Naive B cell (primary cell): Measurements from ENCODE around the gene MPP1. TPM values are rescaled to one million over a fixed set of nuclear protein-coding genes. Genes with fewer than 3 reads are reported as not detected.
A peak's percentile ranks its signal among the peaks of the same experiment; 100 is the strongest.
"Not testable (repeated sequence)": the region's sequence is repeated elsewhere in the genome, so short reads cannot be mapped to it uniquely, and the experiment has no call there.

Source experiments
- ATAC-seq, 2 donors: fragments of 150-1000 bp; cut with Tn5 transposase; 2 replicates each; pipeline ENCODE4 v1.10.0; 2021; ENCODE audit warnings: low read depth in 2 of 2, mild to moderate bottlenecking in 2 of 2, moderate library complexity in 2 of 2
- DNase-seq: peaks from one replicate; pipeline ENCODE4 v3.0.0; 2022
- H3K27ac Mint-ChIP-seq, 6 donors: one replicate each; pipeline ENCODE4 v1.8.0; 2020 to 2022; ENCODE audit warnings: mild to moderate bottlenecking in 6 of 6, mixed read lengths in 6 of 6, moderate library complexity in 5 of 6, inconsistent platforms in 2 of 6
- H3K27me3 Mint-ChIP-seq, 3 donors: one replicate each; pipeline ENCODE4 v1.8.0; 2021 to 2022; ENCODE audit warnings: mixed read lengths in 3 of 3, mild to moderate bottlenecking in 1 of 3
- H3K36me3 Mint-ChIP-seq, 2 donors: one replicate each; pipeline ENCODE4 v1.8.0; 2020 to 2022; ENCODE audit warnings: mixed read lengths in 2 of 2, inconsistent platforms in 1 of 2, mild to moderate bottlenecking in 1 of 2
- H3K4me1 Mint-ChIP-seq, 3 donors: one replicate each; pipeline ENCODE4 v1.8.0; 2020 to 2022; ENCODE audit warnings: mixed read lengths in 3 of 3, inconsistent platforms in 1 of 3, mild to moderate bottlenecking in 1 of 3, moderate library complexity in 1 of 3
- H3K4me3 Mint-ChIP-seq, 8 donors: one replicate each; pipeline ENCODE4 v1.8.0; 2020 to 2022; ENCODE audit warnings: mild to moderate bottlenecking in 8 of 8, mixed read lengths in 8 of 8, moderate library complexity in 8 of 8, inconsistent platforms in 2 of 8
- H3K9me3 Mint-ChIP-seq, 7 donors: one replicate each; pipeline ENCODE4 v1.8.0; 2020 to 2022; ENCODE audit warnings: mixed read lengths in 7 of 7, mild to moderate bottlenecking in 5 of 7, inconsistent platforms in 2 of 7, moderate library complexity in 1 of 7
- polyA plus RNA-seq, 6 donors: library from polyadenylated mRNA; unstranded; fragments of 300-500 nt; fragmentation: Illumina TruSeq; gene quantifications; one replicate each; pipeline ENCODE4 v1.2.3, GENCODE V29; 2021; ENCODE audit warnings: low read depth in 6 of 6

MPP1 gene
- 10 to 100 TPM in 4 of 6 donors, 1 to 10 TPM in 2; 4.6 to 15.6 (median 11.2) TPM for polyA plus RNA-seq

DNA sequence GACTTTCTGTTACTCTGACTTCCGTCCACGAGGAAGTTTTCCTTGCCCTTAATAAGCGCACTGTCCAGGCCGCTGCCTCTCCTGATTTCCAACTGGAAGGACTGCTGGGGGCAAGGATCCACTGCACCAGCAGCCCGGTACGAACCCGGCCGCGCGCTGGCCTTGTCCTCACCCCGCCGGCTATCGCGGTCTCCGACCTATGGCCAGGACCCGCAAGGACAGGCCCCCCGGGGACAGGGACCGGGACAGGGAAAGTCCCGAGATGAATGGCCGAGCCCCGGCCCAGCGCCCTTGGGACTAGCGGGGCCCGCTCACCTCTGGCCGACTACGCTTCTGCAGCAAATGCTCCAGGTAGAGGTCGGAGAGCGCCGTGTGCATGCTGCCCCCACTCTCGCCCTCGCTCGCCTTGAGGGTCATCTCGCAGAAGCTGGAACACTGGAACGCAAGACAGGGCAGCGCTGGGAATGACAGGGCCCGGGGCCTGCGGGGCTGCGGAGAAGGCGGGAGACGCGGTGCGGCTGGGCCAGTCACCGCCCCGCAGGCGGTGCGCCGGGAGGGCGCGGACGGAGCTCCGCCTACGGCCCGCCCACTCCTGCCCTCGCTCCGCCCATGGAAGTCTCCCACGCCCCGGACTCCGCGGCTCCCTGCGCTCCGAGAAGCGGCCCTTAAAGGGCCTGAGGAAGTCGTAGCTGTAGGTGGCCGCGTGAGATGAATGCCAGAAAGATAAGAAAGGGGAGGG is at the start of gene MPP1:
MPP1 (minus strand) TSS at position 529 of the 739 bp plus-strand sequence; CDS start at position 417, 112 bp downstream.
- peak; percentile 97 to 99 for ATAC-seq

DNA sequence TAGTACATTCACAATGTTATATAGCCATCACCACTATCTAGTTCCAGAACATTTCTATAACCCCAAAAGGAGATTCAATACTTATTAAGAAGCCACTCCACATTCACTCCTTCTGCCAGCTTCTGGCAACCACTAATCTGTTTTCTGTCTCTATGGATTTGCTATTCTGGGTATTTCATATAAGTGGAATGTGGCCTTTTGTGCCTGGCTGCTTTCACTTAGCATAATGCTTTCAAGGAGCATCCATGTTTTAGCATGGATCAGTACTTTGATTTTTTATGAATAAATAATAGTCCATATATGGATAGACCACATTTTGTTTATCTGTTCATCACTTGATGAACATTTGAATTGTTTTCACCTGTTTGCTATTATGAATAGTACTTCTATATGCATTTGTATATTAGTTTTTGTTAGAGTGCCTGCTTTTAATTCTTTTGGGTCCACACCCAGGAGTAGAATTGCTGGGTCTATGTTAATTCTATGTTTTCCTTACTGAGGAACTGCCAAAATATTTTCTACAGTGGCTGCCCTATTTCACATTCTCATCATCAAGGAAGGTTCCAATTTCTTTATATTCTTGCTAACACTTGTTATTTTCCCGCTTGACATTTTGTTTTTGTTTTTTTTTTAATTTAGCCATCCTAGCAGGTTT is 45.8 kb upstream of the MPP1 start:
- peaks cover 0 to 12% (median 3%) of the 10 kb centered on the region in 7 donors for H3K9me3 Mint-ChIP-seq
- no peaks in the 10 kb centered on the region for H3K27me3 Mint-ChIP-seq
- no peak for ATAC-seq
- no peak for DNase-seq
- no peaks in the 10 kb centered on the region for H3K4me1 Mint-ChIP-seq
- H3K4me3 Mint-ChIP-seq: no peak overlapping the region
- peak overlapping the region in 1 of 6 donors; percentile 85 for H3K27ac Mint-ChIP-seq
- peaks cover 0 to 15% of the 10 kb centered on the region in 2 donors for H3K36me3 Mint-ChIP-seq

More for the DNA sequence above, at the start of gene MPP1:
- no peaks in the 10 kb centered on the region for H3K36me3 Mint-ChIP-seq
- no peaks in the 10 kb centered on the region for H3K27me3 Mint-ChIP-seq
- H3K4me1 Mint-ChIP-seq: peaks cover 9 to 12% (median 9%) of the 10 kb centered on the region in 3 donors
- H3K4me3 Mint-ChIP-seq: peak within 1 kb of the TSS; percentile 74 to 89 (median 86)
- peak within 1 kb of the TSS in 2 of 6 donors; percentile 27 to 65 for H3K27ac Mint-ChIP-seq
- DNase-seq: peak; percentile 75
- peaks cover 0 to 4% (median 0%) of the 10 kb centered on the region in 7 donors for H3K9me3 Mint-ChIP-seq

DNA sequence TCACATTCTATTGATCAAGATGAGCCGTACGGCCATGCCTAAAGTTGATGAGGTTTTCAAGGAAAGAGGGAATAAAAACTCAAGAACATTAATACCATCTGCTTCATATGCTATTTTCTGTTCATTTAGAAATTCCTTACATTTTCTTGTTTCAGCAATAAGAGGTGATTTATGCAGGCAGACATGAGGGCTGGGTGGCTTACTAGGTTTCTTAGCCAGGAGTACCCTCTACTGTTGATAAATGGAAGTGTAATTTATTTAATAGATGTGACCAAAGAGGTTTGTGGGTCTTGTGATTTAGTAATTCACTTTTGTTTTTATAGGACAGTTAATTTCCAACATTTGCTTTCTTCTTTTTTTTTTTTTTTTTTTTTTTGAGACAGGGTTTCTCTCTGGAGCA is 35.6 kb upstream of the MPP1 start:
- Mint-ChIP-seq H3K36me3 (no peaks in the 10 kb centered on the region), H3K9me3 (peaks cover 0 to 2% (median 0%) of the 10 kb centered on the region in 7 donors), H3K27me3 (no peaks in the 10 kb centered on the region), H3K4me3 (no peak overlapping the region), H3K4me1 (no peaks in the 10 kb centered on the region), H3K27ac (no peak overlapping the region)
- ATAC-seq (peak in 1 of 2 donors; percentile 62), DNase-seq (peak; percentile 30)

DNA sequence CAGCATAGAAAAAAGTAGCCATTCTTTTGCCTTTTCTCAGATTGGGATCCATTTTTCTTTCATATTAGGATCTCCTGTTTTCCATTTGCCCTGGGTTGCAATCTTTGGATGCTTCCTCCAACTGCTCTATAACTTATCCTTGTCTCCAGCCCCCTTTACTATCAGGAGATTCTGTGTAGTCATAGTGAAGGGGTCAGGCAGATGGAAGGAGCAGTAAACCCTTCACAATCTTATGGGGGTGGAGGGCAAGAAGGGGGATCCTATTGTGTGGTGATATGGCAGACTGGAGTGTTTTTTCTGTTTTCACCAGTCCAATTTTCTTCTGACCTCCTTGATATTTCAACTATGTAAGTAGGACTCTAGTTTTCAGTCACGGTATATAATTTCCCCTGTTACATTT is 30.9 kb upstream of the MPP1 start:
- DNase-seq (no peak), ATAC-seq (no peak)
- Mint-ChIP-seq H3K9me3 (peaks cover 0 to 2% (median 0%) of the 10 kb centered on the region in 7 donors), H3K27ac (peak overlapping the region in 2 of 6 donors; percentile 14 to 32), H3K4me3 (no peak overlapping the region), H3K36me3 (no peaks in the 10 kb centered on the region), H3K4me1 (no peaks in the 10 kb centered on the region), H3K27me3 (no peaks in the 10 kb centered on the region)

DNA sequence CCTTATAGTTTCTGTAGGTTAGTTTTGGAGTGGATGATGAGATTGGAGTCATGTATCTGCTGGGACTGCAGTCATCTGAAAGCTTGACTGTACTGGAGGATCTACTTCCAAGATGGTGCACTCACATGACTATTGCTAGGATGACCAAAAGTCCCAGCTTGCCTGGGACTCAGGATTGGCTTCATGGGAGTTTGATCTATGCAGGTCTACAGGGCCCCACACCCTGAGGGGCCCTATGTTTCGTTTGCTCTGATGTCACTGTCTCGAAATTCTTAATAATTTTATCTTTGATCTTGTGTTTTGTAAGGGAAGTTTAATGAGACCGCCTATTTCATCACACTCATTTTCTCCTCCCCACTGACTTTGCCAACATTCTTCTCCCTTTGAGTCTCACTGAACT is 29.3 kb upstream of the MPP1 start, which contains the start of gene SMIM9:
SMIM9 (minus strand) TSS at position 101 of the 400 bp plus-strand sequence. CDS start 3,806 bp downstream, outside the sequence.
- Mint-ChIP-seq H3K9me3 (peaks cover 0 to 3% (median 0%) of the 10 kb centered on the region in 7 donors), H3K27ac (no peak within 1 kb of the TSS), H3K36me3 (no peaks in the 10 kb centered on the region), H3K4me3 (no peak within 1 kb of the TSS), H3K4me1 (peaks cover 5% of the 10 kb centered on the region in 3 donors), H3K27me3 (no peaks in the 10 kb centered on the region)
- ATAC-seq: no peak
- DNase-seq: no peak

DNA sequence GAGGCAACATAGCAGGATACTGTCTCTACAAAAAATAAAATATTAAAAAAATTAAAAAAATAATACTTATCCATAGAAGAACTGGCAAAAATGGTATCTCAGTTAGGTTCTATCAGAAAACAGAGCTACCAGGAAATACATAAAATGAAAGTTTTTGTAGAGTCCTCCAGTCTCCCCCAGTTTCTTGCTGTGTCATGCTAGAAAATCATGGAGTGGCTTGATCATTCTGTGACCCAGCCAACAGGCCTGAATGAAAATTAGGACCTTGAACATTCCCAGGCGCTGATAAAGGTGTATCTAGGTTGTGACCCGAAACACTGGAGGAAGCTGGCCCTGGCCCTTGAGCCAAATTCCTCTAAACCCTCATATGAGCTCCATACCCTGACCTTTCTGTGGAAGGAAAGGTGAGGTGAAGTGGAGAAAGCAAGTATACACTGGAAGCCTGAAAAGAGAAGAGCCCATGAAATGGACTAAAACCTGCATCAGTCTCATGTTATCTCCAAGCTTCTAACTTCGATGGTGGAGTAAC is 28.5 kb upstream of the MPP1 start:
- Mint-ChIP-seq H3K27ac (no peak overlapping the region), H3K36me3 (no peaks in the 10 kb centered on the region), H3K27me3 (no peaks in the 10 kb centered on the region), H3K4me3 (no peak overlapping the region), H3K4me1 (peaks cover 11 to 12% (median 12%) of the 10 kb centered on the region in 3 donors), H3K9me3 (peaks cover 0 to 3% (median 0%) of the 10 kb centered on the region in 7 donors)
- ATAC-seq (no peak), DNase-seq (no peak)

DNA sequence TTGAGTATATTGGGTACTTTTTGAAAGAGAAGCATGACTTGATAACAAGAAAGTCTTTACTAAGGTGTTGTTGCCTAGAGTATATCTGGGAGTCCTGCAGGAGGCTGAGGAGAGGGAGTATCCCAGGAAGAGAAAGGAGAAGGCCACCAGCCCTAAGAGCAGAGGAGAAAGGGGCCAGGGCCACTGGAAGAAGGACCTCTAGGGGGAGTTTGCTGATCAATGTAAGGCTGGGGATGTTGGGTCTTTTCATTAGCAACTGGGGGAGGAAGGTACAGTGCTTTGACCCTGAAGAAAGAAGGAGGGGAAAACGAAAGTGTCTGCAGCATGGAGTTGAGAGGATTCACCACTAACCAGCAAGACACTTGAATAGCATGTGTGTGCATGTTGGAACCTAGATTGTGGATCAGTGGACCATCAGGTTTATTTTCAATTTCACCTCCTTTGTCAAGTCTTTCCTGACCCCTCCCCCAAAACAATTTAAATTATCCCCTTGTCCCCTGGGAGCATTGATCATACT is 24.7 kb upstream of the MPP1 start:
- no peaks in the 10 kb centered on the region for H3K27me3 Mint-ChIP-seq
- H3K27ac Mint-ChIP-seq: no peak overlapping the region
- H3K4me1 Mint-ChIP-seq: peaks cover 17 to 27% (median 27%) of the 10 kb centered on the region in 3 donors
- H3K36me3 Mint-ChIP-seq: no peaks in the 10 kb centered on the region
- H3K9me3 Mint-ChIP-seq: peaks cover 0 to 3% (median 0%) of the 10 kb centered on the region in 7 donors
- DNase-seq (no peak), ATAC-seq (no peak)
- H3K4me3 Mint-ChIP-seq: peak overlapping the region in 1 of 8 donors; percentile 42

DNA sequence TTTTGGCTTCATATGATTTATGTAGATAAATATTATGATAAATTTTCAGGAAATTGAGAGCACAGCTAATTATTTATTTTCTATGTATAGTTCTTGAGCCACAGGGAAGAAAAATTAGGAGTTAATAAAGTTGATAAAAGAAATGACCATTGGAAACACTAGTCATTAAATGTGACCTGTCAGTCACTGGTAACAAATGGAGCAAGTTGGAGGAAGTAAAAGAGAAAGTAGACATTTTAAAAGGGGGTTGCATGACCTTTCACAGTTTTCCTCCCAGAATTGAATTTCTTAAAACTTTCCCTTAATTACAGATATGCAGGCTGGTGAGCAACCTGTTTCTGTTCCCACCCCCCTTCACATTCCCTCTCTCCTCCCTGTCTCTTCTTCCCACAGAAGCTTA is 23.8 kb upstream of the MPP1 start:
- H3K27me3 Mint-ChIP-seq: no peaks in the 10 kb centered on the region
- peak overlapping the region in 2 of 8 donors; percentile 8 to 44 for H3K4me3 Mint-ChIP-seq
- peaks cover 0 to 3% (median 0%) of the 10 kb centered on the region in 7 donors for H3K9me3 Mint-ChIP-seq
- DNase-seq: no peak
- H3K36me3 Mint-ChIP-seq: no peaks in the 10 kb centered on the region
- ATAC-seq: no peak
- H3K4me1 Mint-ChIP-seq: peaks cover 17 to 27% (median 27%) of the 10 kb centered on the region in 3 donors
- H3K27ac Mint-ChIP-seq: peak overlapping the region in 4 of 6 donors; percentile 46 to 94 (median 66)

DNA sequence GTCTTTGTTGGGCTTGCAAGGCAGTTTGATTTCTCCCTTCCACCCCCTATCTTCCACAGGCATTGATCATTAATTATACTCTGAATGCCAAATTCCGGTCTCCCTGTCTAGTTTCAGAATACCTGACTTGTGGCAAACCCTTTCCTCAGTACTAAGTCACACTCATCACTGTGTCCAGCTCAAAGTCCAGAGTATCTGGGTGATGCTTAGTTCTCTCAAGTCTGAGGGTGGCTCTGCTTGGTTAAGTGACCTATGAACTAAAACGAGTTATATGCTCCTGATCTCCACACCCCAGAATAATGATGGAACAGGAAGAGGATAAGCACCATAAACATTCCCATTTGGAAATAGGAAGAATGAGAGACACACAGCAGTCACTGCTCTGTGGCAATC is 22.7 kb upstream of the MPP1 start:
- Mint-ChIP-seq H3K4me1 (peaks cover 17 to 31% (median 27%) of the 10 kb centered on the region in 3 donors), H3K9me3 (peaks cover 0 to 3% (median 0%) of the 10 kb centered on the region in 7 donors), H3K27ac (peak overlapping the region in 4 of 6 donors; percentile 47 to 87 (median 73)), H3K36me3 (no peaks in the 10 kb centered on the region), H3K4me3 (peak overlapping the region in 4 of 8 donors; percentile 12 to 62 (median 29)), H3K27me3 (no peaks in the 10 kb centered on the region)
- ATAC-seq (no peak), DNase-seq (no peak)

DNA sequence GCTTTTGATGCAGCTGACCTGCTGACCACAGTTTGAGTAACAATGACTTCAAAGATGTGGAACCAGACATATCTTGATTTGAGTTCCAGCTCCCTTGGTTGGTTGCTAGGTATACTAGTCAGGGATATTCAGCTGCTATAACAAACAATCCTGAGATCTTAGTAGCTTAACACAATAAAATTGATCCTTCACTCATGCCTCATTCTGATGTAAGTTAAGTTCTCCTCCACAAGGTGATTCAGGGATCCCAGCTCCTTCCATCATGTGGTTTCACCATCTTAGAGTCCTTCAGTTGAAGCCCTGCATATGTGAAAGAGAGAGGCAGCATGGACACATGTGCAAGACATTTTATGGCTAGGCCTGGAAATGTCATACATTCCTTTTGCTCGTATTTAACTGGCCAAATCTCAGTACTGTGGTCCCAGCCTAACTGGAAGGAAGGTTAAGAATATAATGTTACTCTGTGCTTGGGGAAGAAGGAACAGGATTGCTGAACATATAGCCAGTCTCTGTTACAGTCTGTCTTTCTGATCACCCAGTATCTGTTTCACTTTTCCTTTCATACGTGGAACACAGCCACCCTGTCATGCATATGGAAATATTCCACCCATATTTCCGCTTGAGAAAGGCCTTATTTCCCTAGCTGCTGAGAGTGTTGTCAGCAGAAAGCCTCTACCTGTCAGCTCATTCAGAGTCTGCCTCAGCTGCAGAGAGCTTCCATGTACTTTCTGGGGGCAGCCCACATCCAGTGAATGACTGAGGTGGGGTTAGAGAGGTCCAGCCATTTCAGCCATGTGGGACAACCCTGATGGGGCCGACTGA is 22.1 kb upstream of the MPP1 start:
- Mint-ChIP-seq H3K27me3 (no peaks in the 10 kb centered on the region), H3K9me3 (peaks cover 0 to 3% (median 0%) of the 10 kb centered on the region in 7 donors), H3K4me1 (peaks cover 17 to 32% (median 27%) of the 10 kb centered on the region in 3 donors), H3K4me3 (peak overlapping the region in 6 of 8 donors; percentile 12 to 62 (median 38)), H3K27ac (peak overlapping the region; percentile 38 to 87 (median 55)), H3K36me3 (no peaks in the 10 kb centered on the region)
- ATAC-seq (peak; percentile 98), DNase-seq (peak; percentile 26)

DNA sequence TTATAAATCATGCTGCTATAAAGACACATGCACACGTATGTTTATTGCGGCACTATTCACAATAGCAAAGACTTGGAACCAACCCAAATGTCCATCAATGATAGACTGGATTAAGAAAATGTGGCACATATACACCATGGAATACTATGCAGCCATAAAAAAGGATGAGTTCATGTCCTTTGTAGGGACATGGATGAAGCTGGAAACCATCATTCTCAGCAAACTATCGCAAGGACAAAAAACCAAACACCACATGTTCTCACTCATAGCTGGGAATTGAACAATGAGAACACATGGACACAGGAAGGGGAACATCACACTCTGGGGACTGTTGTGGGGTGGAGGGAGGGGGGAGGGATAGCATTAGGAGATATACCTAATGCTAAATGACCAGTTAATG is 20.3 kb upstream of the MPP1 start:
- H3K27me3 Mint-ChIP-seq, H3K9me3 Mint-ChIP-seq, DNase-seq, H3K27ac Mint-ChIP-seq, H3K4me3 Mint-ChIP-seq, H3K36me3 Mint-ChIP-seq, ATAC-seq: not testable (repeated sequence)
- H3K4me1 Mint-ChIP-seq: peaks cover 17 to 36% (median 29%) of the 10 kb centered on the region in 3 donors

DNA sequence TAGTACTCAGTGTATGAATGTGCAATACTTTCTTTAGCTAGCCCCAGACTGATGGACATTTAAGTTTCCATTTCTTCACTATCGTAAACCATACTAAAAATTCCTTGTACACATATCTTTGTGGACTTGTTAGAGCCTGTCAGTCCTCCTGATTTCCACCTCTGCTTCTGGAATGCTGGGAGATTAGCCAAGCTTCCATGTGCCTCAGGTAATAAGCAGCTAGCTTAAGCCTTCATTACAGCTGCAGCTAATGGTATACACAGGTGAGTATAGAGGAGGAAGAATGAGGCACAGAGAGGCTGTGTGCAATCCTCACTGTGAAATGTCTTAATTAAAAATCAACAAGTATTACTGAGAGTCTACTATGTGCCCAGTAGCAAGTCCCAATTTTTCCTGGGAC is 19.4 kb upstream of the MPP1 start:
- H3K27me3 Mint-ChIP-seq: no peaks in the 10 kb centered on the region
- H3K4me1 Mint-ChIP-seq: peaks cover 19 to 37% (median 30%) of the 10 kb centered on the region in 3 donors
- H3K4me3 Mint-ChIP-seq: no peak overlapping the region
- DNase-seq (no peak), ATAC-seq (no peak)
- no peak overlapping the region for H3K27ac Mint-ChIP-seq
- H3K9me3 Mint-ChIP-seq: peaks cover 0 to 5% (median under 1%) of the 10 kb centered on the region in 7 donors
- H3K36me3 Mint-ChIP-seq: no peaks in the 10 kb centered on the region
